Measurements from ENCODE around the gene C20orf144.

Gene C20orf144

DNA sequence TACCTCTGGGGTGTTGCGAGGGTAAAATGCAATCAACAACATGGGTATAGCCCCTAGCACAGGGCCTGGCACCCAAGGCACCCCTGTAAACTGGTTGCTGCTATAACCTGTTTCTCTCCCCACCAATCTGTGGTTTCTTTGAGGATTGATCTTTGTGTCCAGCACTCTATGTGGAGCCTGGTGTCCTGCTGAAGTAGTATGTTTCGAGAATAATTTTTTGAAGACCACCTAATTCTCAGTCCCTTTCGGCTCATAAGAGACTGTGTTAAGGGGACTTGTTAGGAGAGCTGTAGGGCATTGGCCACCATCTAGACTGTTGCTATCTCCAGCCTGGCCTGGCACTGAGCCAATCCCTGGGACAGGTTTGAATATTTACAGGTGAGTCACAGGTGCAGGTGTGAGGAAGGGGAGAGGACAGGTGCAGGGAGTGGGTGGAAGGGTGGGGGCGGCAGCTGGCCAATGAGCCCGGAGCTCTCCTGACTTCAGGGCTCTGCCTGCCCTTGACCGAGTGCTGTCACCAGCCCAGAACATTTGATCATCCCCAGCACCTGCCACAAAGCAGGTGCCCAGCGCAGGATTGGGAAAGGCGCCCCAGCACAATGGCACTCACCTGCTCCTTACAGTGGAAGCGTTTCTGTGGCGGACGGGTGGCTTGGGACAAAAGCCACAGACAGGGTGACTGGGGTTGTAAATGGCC is 8.1 kb upstream of the C20orf144 start:
- no peaks in the 10 kb centered on the region for H3K9me3 ChIP-seq (ENCODE audit: insufficient read depth, low read length)
- no peak overlapping the region for H3K4me3 ChIP-seq (ENCODE audit: low read length)
- H4K20me1 ChIP-seq (ENCODE audit: insufficient read depth, low read length) = no peaks in the 10 kb centered on the region
- no peaks in the 10 kb centered on the region for H3K79me2 ChIP-seq (ENCODE audit: low read length)
- no peak overlapping the region for H3K9ac ChIP-seq (ENCODE audit: low read length)
- no peaks in the 10 kb centered on the region for H3K27me3 ChIP-seq (ENCODE audit: low read depth, low read length)
- H3K4me1 ChIP-seq (ENCODE audit: low read length) = peaks cover 31% of the 10 kb centered on the region
- no peak overlapping the region for H2AFZ ChIP-seq (ENCODE audit: low read depth, low read length)
- H3K36me3 ChIP-seq (replicated peaks; ENCODE audit: low read depth, low read length) = no peaks in the 10 kb centered on the region
- H3K27ac ChIP-seq (ENCODE audit: low read length) = no peak overlapping the region
- H3K4me2 ChIP-seq (ENCODE audit: low read length) = no peak overlapping the region
- TF ChIP-seq EZH2phosphoT487 (IDR thresholded peaks at IDR 0.05; ENCODE audit: low read depth) = no peak

DNA sequence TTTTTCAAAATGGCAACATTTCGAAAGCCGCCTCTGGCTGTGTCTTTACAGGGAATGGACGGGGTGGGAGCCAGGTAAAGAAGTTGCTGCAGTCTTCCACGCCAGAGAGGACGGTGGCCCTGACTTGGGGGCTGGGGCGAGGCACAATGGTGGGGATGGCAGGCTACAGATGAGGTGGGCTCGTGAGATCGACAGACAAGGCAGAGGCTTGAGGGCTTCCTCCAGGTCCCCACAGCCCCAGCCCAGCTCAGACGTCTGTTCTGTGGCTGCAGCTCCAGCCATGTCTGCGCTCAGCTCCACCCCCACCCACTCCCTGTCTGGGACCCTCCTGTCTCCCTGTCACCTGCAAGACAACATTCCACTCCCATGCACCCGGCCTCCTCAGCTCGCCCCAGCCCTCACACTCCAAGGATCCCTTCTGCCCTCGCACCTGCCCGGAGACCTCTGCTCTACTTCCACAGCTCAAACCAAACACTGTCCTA is 7.4 kb upstream of the C20orf144 start:
- Histone ChIP-seq H3K27ac (ENCODE audit: low read length) (no peak overlapping the region), H2AFZ (ENCODE audit: low read depth, low read length) (no peak overlapping the region), H3K27me3 (ENCODE audit: low read depth, low read length) (no peaks in the 10 kb centered on the region), H3K36me3 (replicated peaks; ENCODE audit: low read depth, low read length) (no peaks in the 10 kb centered on the region), H3K4me1 (ENCODE audit: low read length) (peaks cover 31% of the 10 kb centered on the region), H3K4me3 (ENCODE audit: low read length) (no peak overlapping the region), H3K9me3 (ENCODE audit: insufficient read depth, low read length) (no peaks in the 10 kb centered on the region), H3K9ac (ENCODE audit: low read length) (no peak overlapping the region), H3K79me2 (ENCODE audit: low read length) (no peaks in the 10 kb centered on the region), H3K4me2 (ENCODE audit: low read length) (no peak overlapping the region), H4K20me1 (ENCODE audit: insufficient read depth, low read length) (no peaks in the 10 kb centered on the region)
- TF ChIP-seq, protein P1, sequence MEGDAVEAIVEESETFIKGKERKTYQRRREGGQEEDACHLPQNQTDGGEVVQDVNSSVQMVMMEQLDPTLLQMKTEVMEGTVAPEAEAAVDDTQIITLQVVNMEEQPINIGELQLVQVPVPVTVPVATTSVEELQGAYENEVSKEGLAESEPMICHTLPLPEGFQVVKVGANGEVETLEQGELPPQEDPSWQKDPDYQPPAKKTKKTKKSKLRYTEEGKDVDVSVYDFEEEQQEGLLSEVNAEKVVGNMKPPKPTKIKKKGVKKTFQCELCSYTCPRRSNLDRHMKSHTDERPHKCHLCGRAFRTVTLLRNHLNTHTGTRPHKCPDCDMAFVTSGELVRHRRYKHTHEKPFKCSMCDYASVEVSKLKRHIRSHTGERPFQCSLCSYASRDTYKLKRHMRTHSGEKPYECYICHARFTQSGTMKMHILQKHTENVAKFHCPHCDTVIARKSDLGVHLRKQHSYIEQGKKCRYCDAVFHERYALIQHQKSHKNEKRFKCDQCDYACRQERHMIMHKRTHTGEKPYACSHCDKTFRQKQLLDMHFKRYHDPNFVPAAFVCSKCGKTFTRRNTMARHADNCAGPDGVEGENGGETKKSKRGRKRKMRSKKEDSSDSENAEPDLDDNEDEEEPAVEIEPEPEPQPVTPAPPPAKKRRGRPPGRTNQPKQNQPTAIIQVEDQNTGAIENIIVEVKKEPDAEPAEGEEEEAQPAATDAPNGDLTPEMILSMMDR (IDR thresholded peaks at IDR 0.05; ENCODE audit: low read depth, low read length) = no peak
- no peak for TF ChIP-seq EZH2phosphoT487 (IDR thresholded peaks at IDR 0.05; ENCODE audit: low read depth)

DNA sequence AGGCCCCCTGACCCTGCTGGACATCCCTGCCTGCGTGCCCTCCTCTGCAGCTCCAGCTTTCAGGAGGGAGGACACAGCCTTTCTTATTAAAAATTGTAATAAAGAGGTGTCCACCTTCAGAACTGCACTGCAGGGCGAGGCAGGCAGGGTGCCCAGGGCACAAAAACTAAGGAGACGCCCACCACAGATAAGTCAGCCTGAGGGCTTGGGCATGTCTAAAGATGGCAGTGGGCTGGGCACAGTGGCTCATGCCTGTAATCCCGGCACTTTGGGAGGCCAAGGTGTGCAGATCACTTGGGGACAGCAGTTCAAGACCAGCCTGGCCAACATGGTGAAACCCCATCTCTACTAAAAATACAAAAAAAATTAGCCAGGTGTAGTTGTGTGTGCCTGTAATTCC is 7.0 kb upstream of the C20orf144 start:
- H3K27ac ChIP-seq (ENCODE audit: low read length) = no peak overlapping the region
- H3K27me3 ChIP-seq (ENCODE audit: low read depth, low read length) = no peaks in the 10 kb centered on the region
- no peak overlapping the region for H3K4me3 ChIP-seq (ENCODE audit: low read length)
- no peaks in the 10 kb centered on the region for H3K9me3 ChIP-seq (ENCODE audit: insufficient read depth, low read length)
- no peaks in the 10 kb centered on the region for H4K20me1 ChIP-seq (ENCODE audit: insufficient read depth, low read length)
- H3K9ac ChIP-seq (ENCODE audit: low read length) = no peak overlapping the region
- no peak for TF ChIP-seq EZH2phosphoT487 (IDR thresholded peaks at IDR 0.05; ENCODE audit: low read depth)
- TF ChIP-seq, protein P1 (IDR thresholded peaks at IDR 0.05; ENCODE audit: low read depth, low read length) = no peak
- no peaks in the 10 kb centered on the region for H3K79me2 ChIP-seq (ENCODE audit: low read length)
- no peak overlapping the region for H3K4me2 ChIP-seq (ENCODE audit: low read length)
- no peaks in the 10 kb centered on the region for H3K36me3 ChIP-seq (replicated peaks; ENCODE audit: low read depth, low read length)
- H3K4me1 ChIP-seq (ENCODE audit: low read length) = peaks cover 31% of the 10 kb centered on the region
- no peak overlapping the region for H2AFZ ChIP-seq (ENCODE audit: low read depth, low read length)

DNA sequence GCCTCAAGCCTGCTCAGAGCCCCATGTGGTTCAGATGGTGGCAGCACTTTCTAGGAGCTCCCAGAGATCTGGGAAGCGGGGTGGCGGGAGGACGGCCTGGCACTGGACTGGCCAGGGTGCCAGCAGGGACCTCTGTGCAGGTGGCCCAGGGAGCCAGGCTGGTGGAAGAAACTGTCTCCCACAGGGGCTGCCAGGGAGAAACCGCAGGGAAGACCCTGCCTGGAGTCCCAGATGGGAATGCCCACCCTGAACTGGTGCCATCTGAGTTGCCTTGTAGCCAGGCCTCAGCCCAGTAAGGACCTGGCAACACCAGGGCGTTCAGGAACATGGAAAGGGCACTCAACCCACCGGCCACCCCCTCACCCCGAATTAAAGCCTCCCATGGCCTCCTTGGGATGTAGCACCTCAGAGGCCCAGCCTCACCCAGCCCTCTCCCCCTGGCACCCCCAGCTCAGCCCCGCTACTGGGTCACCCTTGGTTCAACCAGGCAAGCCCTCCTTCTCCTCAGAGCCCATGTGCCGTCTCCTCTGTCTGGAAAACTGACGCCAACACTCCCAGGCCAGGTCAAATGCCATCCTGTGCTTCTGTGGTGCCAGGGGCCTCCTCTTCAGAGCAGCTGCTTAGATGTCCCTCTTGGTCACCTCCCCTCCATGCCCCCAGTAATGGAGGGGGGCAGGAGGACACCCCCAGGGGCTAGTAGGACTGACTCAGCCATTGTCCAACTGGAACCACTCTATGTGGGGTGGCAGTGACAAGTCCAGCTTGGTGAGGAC is 5.9 kb upstream of the C20orf144 start:
- no peaks in the 10 kb centered on the region for H3K36me3 ChIP-seq (replicated peaks; ENCODE audit: low read depth, low read length)
- H2AFZ ChIP-seq (ENCODE audit: low read depth, low read length) = no peak overlapping the region
- TF ChIP-seq, protein P1 (IDR thresholded peaks at IDR 0.05; ENCODE audit: low read depth, low read length) = no peak
- no peak for TF ChIP-seq EZH2phosphoT487 (IDR thresholded peaks at IDR 0.05; ENCODE audit: low read depth)
- H3K4me2 ChIP-seq (ENCODE audit: low read length) = no peak overlapping the region
- no peaks in the 10 kb centered on the region for H3K79me2 ChIP-seq (ENCODE audit: low read length)
- no peak overlapping the region for H3K4me3 ChIP-seq (ENCODE audit: low read length)
- no peak overlapping the region for H3K27ac ChIP-seq (ENCODE audit: low read length)
- H3K4me1 ChIP-seq (ENCODE audit: low read length) = peaks cover 30% of the 10 kb centered on the region
- H3K27me3 ChIP-seq (ENCODE audit: low read depth, low read length) = no peaks in the 10 kb centered on the region
- H3K9ac ChIP-seq (ENCODE audit: low read length) = no peak overlapping the region
- no peaks in the 10 kb centered on the region for H3K9me3 ChIP-seq (ENCODE audit: insufficient read depth, low read length)
- no peaks in the 10 kb centered on the region for H4K20me1 ChIP-seq (ENCODE audit: insufficient read depth, low read length)

All from OCI-LY3 (cell line).